RPMI7951 (cell line): ENCODE data around the gene CDK16. TPM values are rescaled to one million over a fixed set of nuclear protein-coding genes. Genes with fewer than 3 reads are reported as not detected.
A peak's percentile ranks its signal among the peaks of the same experiment; 100 is the strongest.

Experiments
- DNase-seq: peaks from one replicate; pipeline ENCODE4 v3.0.0-alpha.2; 2012; ENCODE audit warnings: low read depth
- total RNA-seq: library from RNA; depleted of rRNA; stranded (reverse); fragments of >200 nt; shearing (Covaris generic); gene quantifications from 2 replicates; pipeline ENCODE4 v1.2.3, GENCODE V29; 2014

Gene CDK16
- total RNA-seq, 1 experiment from 2014 or later: 179 TPM

DNA sequence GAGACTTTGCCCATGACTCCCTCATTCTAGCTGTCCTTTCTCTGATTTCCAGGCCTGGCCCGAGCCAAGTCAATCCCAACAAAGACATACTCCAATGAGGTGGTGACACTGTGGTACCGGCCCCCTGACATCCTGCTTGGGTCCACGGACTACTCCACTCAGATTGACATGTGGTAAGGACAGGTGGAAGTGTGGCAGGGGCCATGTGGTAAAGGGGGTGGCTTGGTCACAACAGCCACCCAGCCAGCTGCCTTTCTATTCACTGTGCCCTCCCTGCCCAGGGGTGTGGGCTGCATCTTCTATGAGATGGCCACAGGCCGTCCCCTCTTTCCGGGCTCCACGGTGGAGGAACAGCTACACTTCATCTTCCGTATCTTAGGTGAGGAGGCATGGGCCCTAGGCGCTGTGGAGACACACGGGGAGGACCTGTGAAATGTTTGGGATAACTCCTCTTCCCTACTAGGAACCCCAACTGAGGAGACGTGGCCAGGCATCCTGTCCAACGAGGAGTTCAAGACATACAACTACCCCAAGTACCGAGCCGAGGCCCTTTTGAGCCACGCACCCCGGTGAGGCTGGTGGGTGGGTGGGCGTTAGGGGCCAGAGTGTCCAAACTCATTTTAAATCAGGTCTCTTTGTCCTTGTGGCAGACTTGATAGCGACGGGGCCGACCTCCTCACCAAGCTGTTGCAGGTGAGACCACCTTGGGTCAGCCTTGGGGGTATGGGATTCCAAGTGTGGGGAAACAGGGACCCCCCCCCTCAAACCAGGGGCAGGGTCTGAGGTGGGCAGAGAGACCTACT, 8.3 kb downstream of the CDK16 start:
- DNase-seq: no peak

DNA sequence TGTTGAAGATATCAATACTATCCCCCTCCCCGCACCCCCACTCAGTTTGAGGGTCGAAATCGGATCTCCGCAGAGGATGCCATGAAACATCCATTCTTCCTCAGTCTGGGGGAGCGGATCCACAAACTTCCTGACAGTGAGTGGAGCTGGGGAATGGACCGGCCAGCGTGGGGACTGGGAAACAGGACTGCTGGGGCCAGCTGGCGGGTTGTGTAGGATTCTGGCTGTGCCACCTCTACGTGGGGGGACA, 8.8 kb downstream of the CDK16 start:
- DNase-seq: no peak

DNA sequence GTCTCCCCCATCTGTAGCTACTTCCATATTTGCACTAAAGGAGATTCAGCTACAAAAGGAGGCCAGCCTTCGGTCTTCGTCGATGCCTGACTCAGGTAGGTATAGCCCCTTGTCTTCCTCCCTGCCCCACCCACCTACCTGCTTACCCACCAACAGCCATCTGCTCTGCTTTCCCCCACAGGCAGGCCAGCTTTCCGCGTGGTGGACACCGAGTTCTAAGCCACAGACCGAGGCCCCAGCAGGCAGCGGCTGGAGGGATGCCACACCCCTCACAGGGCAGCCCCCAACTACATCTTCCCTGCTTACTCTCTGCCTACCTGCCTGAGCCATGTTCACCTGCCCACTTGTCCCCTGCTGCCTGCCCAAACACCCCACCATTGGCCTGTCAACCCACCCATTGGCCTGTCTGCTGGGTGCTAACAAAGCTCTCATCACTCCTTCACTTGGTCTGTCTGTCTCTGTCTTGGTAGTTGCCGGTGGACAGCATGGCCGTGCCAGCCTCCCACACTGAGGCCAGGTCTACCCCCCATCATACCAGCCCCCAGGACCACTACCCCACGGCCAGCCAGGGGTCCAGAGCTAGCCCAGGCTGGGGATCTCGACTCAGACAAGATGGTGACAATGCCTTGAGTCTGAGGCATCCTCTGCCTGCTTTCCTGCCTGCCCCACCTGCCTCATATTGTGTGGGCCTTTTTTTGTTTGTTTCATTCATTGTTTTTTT, 10.2 kb downstream of the CDK16 start:
- no peak for DNase-seq

DNA sequence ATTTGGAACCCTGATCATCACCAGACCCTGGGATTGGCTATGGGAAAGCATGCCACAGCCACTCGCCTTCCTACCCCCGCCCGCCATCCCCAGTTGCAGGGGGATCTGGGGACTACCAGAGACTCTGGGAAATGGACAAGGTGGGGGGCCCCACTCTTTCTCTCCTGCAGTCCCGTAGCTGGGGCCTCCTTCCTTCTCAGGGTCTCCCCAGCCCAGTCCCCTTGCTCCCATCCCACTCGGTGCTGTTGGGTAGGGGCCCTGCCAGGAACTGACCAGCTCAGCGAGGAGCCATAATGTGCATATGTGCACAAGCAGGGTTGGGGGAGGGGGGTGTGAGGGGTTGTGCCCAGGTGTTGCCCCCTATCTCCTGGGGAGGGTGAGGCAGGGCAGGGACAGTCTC, 10.9 kb downstream of the CDK16 start:
- DNase-seq: no peak

DNA sequence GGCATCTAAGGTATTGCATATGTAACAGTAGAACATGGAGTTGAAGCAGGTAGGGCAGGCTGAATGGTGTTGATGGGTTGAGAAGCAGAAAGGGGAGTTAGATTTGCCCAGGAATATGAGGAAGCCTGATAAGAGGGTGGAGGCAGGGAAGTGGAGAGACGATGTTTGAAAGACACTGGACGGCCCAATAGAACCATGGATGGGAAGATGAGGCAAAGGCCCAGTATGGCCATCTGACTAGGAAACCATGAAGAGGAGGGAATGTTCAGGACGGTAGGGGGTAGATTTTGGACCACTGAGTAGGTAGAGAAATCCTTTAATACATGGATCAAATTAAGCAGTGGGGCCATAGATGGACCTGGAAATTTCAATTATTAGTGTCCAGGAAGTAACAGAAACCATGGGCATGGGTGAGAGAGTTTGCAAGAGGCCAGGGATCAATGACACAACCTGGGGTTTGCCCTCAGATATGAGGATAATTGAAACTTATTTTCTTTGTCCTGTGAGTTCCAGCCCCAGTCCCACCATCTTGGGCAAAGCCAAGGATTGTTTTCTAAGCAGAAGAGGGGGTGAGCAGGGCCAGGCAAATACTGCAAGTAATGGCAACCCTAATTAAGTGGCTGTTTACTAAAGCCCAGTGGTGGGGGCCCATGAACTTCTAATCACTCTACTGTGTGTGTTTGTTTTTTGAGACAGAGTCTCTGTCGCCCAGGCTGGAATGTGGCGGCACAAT, 11.8 kb downstream of the CDK16 start:
- DNase-seq: no peak

DNA sequence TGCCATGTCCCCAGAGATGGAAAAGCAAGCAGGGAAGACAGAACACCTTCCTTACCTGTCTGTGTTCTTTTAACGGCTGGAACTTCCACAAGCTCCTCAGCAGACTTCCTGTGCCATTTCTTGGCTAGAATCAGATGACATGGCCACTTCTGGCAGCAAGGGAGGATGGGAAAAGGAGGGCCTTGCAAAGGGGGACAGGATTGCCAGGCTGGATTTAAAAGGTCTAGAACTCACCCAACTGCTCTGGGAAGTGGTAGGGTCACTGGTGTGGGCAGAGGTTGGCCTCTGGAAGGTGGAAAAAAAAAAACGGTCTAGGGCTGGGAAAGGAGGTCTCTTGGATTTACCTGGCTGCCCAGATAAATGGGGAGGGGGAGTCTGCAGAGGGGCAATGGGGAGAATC, 12.7 kb downstream of the CDK16 start:
- no peak for DNase-seq

DNA sequence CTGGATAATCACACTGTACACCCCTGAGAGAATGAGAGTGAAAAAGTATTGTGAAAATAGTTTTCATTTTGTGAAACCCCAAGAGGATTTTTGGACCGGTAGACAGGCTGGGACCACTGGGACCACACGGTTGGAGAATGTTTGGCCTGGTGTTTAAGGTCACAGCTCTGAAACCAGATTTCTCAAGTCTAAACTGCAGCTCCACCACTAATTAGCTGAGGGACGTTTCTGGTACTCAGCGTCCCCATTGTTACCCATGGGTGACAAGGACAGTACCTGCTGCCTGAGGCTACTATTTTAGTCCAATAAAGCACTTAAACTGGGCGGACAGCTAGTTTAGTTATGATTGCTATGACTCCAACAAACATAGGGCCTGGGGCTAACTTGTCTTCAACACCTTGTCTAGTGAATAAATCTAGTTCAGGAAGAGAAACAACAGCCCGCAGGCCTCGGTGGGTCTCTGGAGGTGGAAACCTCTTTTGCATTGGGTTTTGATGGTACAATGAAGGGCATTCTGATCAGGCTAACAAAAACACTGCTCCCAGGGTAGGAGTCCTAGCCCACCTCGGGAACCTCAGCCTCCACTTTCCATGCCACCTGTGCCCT, 13.8 kb downstream of the CDK16 start:
- no peak for DNase-seq

DNA sequence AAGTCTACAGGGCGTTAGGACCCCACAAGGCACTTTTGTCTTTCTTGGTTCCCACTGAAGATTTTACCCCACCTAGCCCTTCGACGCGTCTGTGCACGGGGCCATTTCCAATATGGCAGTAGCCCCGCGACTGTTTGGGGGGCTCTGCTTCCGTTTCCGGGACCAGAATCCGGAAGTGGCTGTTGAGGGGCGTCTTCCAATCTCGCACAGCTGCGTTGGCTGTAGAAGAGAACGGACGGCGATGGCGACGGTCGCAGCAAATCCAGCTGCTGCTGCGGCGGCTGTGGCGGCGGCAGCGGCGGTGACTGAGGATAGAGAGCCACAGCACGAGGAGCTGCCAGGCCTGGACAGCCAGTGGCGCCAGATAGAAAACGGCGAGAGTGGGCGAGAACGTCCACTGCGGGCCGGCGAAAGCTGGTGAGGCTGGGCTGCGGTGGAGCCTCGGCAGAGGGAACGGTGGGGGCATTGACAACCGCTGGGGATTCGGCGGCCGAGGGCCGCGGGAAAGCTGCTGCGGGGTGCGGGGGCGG, 14.4 kb downstream of the CDK16 start, which contains the start of gene USP11:
Gene USP11, plus strand, starts transcription at position 207 of the 530 bp plus-strand sequence. Its CDS starts 35 bp downstream, at position 242.
- DNase-seq: peak; percentile 66

DNA sequence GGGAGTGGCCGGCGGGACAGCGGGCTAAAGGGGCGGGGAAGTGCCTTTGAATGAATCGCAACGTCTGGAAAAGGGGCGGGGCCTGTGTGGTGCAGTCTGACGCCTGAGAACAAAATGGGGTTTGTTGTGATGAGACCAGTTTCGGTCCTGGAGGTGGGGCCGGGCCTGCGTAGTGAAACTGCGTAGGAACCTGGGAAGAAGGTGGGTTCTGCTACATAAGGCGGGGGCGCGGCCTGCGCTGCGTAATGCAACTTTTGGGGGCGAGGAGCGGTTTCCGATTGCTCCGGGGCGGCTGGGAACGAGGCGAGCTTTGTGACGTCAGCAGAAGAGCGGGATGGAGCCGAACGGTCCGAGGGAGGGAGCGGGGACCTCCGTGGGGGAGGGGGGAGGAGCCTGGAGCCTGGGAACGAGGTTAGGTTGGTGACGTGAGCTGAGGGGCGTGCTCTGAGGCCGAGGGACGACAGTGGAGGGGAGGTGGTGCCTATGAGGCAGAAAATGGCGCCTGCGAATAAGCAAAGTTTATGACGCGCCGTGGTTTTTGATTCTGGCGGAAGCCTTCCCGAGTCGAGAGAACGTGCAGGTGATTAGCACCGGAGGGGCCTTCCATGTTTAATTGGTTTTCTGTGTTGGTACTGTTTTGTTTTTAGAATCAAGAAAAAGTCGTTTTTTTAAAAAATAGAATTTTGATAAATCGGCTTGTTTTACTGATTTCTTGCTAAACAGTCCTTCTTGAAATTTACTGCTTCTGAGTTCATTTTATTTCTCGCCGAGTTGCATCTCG, 15.0 kb downstream of the CDK16 start:
- DNase-seq: peak; percentile 98

DNA sequence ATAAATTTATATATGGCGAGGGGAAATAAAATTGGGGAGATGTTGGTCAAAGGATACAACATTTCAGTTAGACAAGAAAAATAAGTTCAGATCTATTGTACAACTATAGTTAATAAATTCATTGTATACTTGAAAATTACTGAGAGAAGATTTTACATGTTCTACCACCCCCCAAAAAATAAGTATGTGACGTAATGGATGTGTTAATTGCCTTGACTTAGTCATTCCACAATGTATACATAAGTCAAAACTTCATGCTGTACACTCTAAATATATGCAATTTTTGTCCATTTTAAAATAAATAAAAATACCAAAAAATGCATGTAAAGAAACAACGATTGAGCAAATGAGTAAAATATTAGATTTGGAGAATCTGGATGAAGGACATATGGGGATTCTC, 16.1 kb downstream of the CDK16 start:
- DNase-seq: no peak

DNA sequence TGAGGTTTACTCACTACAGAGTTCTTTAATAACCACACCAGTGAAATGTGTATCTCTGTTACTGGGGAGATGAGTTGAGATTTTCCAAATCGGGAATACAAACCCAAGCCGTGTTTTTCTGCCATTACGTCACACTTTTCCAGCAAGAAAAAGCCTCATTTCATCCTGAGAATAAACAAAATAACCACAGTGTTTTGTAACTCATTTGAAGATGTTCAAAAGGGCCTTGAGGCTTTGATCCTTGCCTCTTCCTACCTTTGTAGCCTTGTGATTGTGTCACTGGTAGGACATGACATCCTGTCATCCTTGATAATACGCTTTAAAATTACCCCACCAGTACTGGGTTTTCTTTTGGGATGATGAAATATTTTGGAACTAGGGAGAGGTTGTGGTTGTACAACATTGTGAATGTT, 17.2 kb downstream of the CDK16 start:
- peak; percentile 66 for DNase-seq

DNA sequence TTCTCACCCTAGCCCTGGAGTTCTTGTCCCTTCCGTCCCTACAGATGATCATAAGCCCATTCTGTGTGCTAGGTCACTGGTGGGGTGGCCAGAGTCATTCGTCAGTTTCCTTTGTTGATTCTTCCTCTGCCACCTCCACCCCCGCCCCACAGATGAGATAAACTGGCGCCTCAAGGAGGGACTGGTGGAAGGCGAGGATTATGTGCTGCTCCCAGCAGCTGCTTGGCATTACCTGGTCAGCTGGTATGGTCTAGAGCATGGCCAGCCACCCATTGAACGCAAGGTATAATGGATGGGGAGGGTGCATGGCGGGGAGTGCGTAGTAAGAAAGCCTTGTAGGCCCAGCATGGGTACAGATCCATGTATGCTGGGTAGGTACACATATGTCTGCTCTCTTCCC, 20.7 kb downstream of the CDK16 start:
- no peak for DNase-seq

DNA sequence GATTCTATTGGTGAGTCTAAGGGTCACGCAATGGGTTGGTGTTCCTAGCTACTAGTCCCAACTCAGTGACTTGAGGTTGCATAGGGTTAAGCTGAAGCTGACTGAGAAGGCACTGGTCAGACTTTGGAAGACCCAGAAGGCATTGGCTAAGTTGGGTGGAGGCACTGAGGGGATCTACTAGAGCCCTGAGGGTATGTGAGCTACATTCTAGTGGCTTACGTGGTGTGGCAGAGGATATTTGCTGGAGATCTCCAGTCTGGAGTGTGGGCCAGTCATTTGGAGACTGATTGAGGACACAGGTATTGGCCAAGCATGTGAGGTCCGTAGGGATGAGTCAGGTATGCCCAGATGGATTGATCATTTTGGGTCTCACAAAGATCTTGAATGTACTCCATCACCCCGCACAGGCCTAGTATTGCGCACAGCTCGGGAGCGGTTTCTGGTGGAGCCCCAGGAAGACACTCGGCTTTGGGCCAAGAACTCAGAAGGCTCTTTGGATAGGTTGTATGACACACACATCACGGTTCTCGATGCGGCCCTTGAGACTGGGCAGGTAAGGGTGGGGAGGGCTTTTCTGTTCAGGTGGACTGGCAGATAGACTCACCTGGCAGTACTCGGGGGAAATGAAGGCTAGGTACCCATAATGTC, 21.5 kb downstream of the CDK16 start:
- DNase-seq: no peak

DNA sequence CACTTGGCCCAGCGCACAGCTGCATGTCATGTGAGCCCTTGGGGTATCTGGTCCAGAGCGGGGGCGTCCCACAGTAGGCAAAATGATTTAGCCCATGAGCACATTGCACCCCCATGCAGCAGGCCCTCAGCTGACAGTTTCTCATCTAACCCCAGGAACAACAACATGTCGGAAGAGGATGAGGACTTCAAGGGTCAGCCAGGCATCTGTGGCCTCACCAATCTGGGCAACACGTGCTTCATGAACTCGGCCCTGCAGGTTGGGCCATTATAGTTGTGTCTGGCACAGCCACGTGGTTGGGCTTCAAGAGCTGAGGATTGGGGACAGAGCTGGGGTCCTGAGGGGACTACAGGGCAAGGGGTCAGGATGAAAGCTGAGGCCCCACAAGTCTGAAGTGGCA, 22.1 kb downstream of the CDK16 start:
- no peak for DNase-seq

DNA sequence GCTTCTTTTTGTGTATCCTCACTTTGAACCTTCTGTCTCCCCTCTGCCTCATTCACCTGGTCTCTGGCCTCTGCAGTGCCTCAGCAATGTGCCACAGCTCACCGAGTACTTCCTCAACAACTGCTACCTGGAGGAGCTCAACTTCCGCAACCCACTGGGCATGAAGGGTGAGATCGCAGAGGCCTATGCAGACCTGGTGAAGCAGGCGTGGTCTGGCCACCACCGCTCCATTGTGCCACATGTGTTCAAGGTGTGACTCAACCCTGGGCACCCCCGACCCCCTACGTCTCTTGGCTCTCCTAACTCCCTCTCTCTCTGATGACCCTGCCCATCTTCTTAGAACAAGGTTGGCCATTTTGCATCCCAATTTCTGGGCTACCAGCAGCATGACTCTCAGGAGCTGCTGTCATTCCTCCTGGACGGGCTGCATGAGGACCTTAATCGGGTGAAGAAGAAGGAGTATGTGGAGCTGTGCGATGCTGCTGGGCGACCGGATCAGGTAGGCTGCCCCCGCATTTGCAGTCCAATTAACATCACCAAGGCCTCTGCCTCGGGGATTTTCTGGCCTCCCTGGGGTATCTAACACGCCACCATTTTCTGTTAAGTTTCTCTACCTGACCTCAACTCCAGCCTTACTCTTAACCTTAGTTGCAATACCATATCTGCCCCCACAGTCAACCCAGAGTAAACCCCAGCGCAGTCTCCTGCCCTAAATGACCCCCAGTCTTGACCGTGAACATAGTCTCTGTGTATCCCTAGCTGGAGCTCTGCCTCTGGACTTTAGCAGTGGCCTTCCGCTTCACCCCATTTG, 22.9 kb downstream of the CDK16 start:
- DNase-seq: no peak

DNA sequence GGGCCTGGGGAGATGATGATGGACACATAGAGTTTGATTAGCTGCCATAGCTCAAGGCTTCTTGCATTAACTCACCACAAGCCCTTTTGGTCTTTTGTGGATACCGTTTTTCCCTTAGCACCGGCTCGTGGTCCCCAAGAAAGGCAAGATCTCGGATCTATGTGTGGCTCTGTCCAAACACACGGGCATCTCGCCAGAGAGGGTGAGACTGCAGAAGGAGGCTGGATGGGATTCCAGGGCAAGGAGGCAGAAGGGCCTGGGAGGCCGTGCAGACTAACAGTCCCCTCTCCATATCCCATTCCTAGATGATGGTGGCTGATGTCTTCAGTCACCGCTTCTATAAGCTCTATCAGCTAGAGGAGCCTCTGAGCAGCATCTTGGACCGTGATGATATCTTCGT, 23.8 kb downstream of the CDK16 start:
- no peak for DNase-seq

DNA sequence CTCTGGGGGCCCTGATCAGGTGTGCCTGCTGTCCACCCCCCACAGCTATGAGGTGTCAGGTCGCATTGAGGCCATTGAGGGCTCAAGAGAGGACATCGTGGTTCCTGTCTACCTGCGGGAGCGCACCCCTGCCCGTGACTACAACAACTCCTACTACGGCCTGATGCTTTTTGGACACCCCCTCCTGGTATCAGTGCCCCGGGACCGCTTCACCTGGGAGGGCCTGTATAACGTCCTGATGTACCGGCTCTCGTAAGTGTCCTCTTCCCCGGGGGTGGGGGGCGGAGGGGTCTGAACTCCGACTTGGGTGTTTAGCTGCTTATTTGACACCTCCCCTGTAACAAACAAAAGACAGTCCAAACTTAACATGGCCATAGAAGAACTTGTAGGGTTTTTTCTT, 24.9 kb downstream of the CDK16 start:
- no peak for DNase-seq

DNA sequence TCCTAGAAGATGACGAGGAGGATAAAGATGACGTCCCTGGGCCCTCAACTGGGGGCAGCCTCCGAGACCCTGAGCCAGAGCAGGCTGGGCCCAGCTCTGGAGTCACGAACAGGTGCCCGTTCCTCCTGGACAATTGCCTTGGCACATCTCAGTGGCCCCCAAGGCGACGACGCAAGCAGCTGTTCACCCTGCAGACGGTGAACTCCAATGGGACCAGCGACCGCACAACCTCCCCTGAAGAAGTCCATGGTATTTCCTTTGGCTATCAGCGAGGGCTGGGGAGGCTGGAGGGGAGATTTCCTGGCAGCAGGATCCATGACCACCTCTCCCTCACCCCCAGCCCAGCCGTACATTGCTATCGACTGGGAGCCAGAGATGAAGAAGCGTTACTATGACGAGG, 26.2 kb downstream of the CDK16 start:
- no peak for DNase-seq

DNA sequence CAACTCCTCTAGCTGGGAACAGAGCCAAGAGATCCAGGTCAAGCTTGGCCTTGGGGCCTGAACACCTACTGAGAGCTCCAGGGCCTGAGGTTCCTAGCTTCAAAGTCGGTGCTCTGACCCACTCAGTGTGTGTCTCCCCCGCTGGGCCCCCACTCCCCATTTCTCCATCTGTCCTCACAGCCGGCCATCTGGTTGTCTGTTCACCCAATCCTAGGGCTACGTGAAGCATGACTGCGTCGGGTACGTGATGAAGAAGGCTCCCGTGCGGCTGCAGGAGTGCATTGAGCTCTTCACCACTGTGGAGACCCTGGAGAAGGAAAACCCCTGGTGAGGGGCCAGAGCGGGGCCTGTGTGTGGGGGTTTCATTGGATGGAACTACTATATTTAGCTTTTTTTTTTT, 26.7 kb downstream of the CDK16 start:
- DNase-seq: no peak
